Omental fat pad (tissue), 4 donors: ENCODE measurements around the gene CNTROB. TPM values are rescaled to one million over a fixed set of nuclear protein-coding genes. Genes with fewer than 3 reads are reported as not detected.
A peak's percentile ranks its signal among the peaks of the same experiment; 100 is the strongest.

Experiments used
- ATAC-seq: fragments of 150-250 bp; one replicate; pipeline ENCODE4 v1.9.1; 2016; ENCODE audit warnings: mild to moderate bottlenecking, moderate library complexity; ENCODE audit not compliant: low FRiP score
- DNase-seq: peaks from one replicate; pipeline ENCODE4 v3.0.0-alpha.2; 2019; ENCODE audit warnings: low spot score
- total RNA-seq, 4 donors: library from RNA; depleted of rRNA; stranded (reverse); fragments of >200 nt; gene quantifications; one replicate each; pipeline ENCODE4 v1.1.0, GENCODE V29; 2016
- TF ChIP-seq, protein P1 (sequence below), 3 donors: fragments of 450-650 bp; IDR thresholded peaks; one replicate each; pipeline ENCODE4 v1.5.1; 2016 to 2017; ENCODE audit warnings: antibody characterized with exemption in 3 of 3, mild to moderate bottlenecking in 3 of 3, moderate library complexity in 2 of 3

CNTROB gene
- total RNA-seq, 4 donors from 2014 or later = 14.8 to 24.7 (median 19.8) TPM

DNA sequence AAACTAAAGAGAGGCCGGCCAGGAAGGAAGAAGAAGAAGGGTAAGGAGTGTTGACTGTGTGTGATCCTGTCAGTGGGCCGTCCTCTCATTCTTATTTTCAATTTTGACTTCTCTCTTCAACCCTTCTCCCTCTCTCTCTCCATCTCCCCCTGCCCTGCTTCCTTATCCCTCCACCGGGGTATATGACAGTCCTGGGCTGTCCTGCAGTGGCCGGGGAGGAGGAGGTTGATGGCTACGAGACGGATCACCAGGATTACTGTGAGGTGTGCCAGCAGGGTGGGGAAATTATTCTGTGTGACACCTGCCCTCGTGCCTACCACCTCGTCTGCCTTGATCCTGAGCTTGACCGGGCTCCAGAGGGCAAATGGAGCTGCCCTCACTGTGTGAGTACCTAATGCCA is 37.8 kb upstream of the CNTROB start:
- ATAC-seq = no peak
- DNase-seq = no peak
- TF ChIP-seq, protein P1, sequence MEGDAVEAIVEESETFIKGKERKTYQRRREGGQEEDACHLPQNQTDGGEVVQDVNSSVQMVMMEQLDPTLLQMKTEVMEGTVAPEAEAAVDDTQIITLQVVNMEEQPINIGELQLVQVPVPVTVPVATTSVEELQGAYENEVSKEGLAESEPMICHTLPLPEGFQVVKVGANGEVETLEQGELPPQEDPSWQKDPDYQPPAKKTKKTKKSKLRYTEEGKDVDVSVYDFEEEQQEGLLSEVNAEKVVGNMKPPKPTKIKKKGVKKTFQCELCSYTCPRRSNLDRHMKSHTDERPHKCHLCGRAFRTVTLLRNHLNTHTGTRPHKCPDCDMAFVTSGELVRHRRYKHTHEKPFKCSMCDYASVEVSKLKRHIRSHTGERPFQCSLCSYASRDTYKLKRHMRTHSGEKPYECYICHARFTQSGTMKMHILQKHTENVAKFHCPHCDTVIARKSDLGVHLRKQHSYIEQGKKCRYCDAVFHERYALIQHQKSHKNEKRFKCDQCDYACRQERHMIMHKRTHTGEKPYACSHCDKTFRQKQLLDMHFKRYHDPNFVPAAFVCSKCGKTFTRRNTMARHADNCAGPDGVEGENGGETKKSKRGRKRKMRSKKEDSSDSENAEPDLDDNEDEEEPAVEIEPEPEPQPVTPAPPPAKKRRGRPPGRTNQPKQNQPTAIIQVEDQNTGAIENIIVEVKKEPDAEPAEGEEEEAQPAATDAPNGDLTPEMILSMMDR (IDR thresholded peaks at IDR 0.05) = no peak

DNA sequence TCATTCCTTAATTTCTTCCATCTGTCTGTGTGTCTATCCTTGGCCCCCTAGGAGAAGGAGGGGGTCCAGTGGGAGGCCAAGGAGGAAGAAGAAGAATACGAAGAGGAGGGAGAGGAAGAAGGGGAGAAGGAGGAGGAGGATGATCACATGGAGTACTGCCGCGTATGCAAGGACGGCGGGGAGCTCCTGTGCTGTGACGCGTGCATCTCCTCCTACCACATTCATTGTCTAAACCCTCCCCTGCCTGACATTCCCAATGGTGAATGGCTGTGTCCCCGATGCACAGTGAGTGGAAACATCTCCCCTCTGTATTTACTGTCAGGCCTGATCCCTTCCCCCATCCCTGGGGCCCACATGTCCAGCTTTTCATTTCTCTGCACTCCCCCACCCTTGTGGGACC is 37.1 kb upstream of the CNTROB start:
- TF ChIP-seq, protein P1 (IDR thresholded peaks at IDR 0.05) = no peak
- no peak for DNase-seq
- ATAC-seq = no peak

DNA sequence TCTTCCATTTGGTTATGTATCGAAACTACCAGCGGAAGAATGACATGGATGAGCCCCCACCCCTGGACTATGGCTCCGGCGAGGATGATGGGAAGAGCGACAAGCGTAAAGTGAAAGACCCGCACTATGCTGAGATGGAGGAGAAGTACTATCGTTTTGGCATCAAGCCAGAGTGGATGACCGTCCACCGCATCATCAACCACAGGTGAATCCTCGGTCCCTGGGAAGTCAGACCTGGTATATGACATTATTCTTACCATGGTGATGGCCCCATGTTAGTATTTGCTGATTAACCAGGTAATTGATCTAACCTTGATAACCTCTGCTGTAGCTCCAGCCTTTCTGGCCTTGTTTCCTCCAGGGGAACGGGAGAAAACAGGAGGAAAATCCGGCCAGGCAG is 34.9 kb upstream of the CNTROB start:
- no peak for ATAC-seq
- TF ChIP-seq, protein P1 (IDR thresholded peaks at IDR 0.05) = no peak

DNA sequence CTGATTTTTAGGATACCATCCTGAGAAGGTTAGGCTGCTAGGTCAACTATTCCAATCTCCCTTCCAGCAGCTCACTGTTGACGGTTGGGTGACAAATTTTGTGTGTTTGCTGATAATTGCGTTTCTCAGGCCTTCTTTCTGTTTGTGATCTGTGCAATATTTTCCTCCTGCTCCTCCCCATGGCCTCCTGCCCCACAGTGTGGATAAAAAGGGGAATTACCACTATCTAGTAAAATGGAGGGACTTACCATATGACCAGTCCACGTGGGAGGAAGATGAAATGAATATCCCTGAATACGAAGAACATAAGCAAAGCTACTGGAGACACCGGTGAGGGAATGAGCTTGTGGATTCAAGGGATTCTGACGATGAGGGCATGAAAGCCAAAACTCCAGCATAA is 34.2 kb upstream of the CNTROB start:
- TF ChIP-seq, protein P1 (IDR thresholded peaks at IDR 0.05) = peak in 1 of 3 donors; percentile 15
- ATAC-seq (peak; percentile 79), DNase-seq (no peak)

More for the DNA sequence above, 34.9 kb upstream of the CNTROB start:
- no peak for DNase-seq

DNA sequence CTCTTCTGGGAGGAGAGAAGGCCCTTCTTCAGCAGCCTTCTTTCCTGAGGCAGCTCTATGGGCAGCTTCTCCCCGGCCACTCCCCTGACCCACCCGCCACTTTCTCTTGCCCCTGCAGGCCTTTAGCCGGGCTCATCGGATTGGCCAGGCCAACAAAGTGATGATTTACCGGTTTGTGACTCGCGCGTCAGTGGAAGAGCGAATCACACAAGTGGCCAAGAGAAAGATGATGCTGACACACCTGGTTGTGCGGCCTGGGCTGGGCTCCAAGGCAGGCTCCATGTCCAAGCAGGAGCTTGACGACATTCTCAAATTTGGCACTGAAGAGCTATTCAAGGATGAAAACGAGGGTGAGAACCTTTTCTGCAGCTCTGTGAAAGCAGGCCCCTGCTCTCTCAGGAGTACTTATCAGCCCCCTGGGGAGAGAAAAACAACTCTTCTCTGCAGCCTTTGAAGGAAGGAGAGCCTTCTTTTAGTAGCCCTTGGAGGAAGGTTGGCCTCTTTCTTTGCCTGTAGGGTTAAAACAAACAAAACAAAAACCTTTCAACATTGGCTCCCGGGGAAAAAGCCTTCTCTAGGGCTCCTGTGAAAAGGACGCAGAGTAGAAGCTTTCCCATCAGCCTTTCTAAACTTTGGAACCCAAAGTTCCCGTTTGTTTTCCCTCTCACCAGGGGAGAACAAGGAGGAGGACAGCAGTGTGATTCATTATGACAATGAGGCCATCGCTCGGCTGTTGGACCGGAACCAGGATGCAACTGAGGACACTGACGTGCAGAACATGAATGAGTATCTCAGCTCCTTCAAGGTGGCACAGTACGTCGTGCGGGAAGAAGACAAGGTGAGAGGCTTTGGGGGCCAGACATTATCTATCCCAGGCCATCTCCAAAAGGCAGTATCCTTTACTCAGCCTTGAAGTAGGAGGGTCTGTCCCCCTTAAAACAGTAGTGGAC is 28.6 kb upstream of the CNTROB start:
- TF ChIP-seq, protein P1 (IDR thresholded peaks at IDR 0.05) = no peak
- ATAC-seq (no peak), DNase-seq (no peak)

DNA sequence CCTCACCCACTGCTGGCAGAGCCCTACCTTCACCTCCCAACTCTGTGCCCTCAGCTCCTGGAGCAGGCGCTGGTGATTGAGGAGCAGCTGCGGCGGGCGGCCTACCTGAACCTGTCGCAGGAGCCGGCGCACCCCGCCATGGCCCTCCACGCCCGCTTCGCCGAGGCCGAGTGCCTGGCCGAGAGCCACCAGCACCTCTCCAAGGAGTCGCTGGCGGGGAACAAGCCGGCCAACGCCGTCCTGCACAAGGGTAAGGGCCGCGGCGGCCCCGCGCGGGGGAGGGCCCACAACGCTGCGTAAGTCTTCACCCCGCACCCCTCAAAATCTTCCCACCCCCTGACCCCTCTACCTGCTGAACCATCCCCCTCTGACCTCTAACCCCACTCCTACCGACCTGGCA is 22.9 kb upstream of the CNTROB start:
- DNase-seq (no peak), ATAC-seq (no peak)
- TF ChIP-seq, protein P1 (IDR thresholded peaks at IDR 0.05) = no peak

DNA sequence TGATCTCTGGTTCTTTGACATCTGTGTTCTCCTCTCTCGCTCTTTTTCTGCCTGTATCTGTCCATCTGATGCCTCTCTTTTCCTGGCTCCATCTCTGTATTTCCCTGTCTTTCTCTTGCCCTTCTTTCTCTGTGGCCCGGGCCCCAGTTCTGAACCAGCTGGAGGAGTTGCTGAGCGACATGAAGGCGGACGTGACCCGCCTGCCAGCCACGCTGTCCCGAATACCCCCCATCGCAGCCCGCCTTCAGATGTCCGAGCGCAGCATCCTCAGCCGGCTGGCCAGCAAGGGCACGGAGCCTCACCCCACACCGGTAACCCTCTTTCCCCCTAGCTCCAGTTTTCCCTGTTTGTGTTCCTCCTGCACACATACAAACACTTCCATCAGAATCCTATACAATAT is 21.7 kb upstream of the CNTROB start:
- ATAC-seq (no peak), DNase-seq (no peak)
- TF ChIP-seq, protein P1 (IDR thresholded peaks at IDR 0.05) = no peak
